Limb (tissue), 2 donors: ENCODE results near the gene OR4K14.
"Not testable (repeated sequence)": the region's sequence is repeated elsewhere in the genome, so short reads cannot be mapped to it uniquely, and the experiment has no call there.

ENCODE experiments used
- DNase-seq, 2 donors: peaks; one replicate each; pipeline ENCODE4 v3.0.0-alpha.2; 2016; ENCODE audit errors: extremely low spot score in 2 of 2

OR4K14 gene, protein sequence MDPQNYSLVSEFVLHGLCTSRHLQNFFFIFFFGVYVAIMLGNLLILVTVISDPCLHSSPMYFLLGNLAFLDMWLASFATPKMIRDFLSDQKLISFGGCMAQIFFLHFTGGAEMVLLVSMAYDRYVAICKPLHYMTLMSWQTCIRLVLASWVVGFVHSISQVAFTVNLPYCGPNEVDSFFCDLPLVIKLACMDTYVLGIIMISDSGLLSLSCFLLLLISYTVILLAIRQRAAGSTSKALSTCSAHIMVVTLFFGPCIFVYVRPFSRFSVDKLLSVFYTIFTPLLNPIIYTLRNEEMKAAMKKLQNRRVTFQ

GRCh38 chr14:20019257-20019865, at the start of gene OR4K14:
TSS of gene OR4K14 (minus strand) at chr14:20019307. CDS start at chr14:20015193, 4,114 bp downstream.
- no peak for DNase-seq

- DNase-seq, result no peak
These were observed 40.6 kb upstream of the OR4K14 start, which contains the start of gene OR4L1 for GRCh38 chr14:20059745-20060144. TSS of gene OR4L1 (plus strand) at chr14:20060045. CDS start at chr14:20060045, 0 bp downstream.

DNA sequence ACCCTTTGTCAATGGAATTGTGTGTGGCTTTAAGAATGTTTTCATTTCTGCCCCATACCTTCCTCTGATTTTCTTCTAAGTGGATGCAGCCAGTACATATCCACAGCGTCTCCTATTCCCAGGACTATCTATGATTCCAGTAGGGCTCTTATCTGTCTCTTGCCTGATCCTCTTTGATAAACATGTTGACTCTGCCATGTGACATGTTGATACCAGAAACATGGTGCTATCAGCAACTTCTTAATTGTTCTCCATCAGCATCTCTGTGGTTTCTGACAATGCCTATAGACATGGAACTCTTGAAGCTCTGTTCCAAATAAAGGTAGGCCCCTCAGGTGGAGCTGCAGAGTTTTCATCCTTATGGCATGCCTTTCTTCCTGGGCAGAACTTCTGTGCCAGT, 29.1 kb upstream of the OR4K14 start:
- DNase-seq, result no peak

DNA sequence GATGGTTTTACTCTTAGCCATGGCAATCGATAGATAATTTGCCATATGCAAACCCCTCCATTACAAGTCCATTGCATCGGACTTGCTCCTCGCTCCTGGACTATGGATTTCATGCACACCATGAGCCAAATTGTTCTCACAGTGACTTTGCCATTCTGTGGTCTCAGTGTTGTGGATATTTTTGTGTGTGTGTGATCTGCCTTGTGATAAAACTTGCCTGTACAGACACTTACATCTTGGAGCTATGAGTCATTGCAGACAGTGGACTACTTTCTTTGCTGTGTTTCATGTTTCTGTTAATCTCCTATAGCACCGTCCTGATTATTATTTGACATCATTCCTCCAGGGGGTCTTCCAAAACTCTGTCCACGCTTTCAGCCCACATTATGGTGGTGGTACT, 25.1 kb upstream of the OR4K14 start:
- no peak for DNase-seq

- no peak for DNase-seq
These were observed 16.8 kb upstream of the OR4K14 start, which contains the start of gene OR4K13 for GRCh38 chr14:20035938-20036337. TSS of gene OR4K13 (minus strand) at chr14:20036038. CDS start at chr14:20034758, 1,280 bp downstream.

GRCh38 chr14:20035449-20035848, 16.3 kb upstream of the OR4K14 start:
- DNase-seq, result no peak

DNA sequence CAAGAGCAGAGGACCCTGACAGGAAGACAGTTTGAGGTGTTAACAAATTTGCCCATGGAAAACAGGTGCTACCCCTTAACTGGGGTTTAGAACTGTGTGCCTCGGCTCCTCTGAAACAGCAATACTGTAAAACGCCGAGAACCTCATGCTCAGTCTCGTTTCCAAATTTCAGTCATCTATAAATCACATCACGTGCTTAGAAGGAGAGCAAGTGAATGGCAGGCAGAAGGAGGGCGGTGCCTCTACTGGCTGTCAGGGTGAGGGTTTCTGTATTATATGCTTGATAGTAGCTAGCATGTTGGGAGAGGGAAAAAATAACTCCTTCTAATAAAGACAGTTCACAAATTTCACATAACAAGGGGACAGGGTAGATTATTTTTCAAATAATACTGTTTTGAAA, 12.0 kb upstream of the OR4K14 start:
- DNase-seq, result no peak

- no peak for DNase-seq
These were observed 11.0 kb downstream of the OR4K14 start for GRCh38 chr14:20008156-20008555.

- DNase-seq, result no peak
These were observed 16.8 kb downstream of the OR4K14 start for GRCh38 chr14:20002319-20002718.

DNA sequence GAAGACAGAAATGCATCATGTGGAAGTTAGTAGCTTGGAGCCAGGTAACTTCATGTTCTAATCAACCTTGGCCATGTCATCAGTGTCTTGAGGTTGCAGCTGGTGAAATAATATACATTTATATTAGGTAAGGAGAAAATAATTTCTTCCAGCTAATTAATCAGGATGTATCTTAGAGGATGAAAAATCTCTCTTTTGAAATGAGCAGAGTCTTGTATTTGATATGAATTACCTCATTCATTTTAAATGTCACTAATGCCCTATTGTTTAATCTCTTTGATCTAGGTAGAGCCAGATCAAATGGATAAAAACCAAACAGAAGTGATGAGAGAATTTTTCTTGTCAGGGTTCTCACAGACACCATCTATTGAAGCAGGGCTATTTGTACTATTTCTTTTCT, 17.2 kb downstream of the OR4K14 start, which contains the start of gene OR4Q2:
OR4Q2 (plus strand) TSS at position 301 of the 400 bp plus-strand sequence.
- no peak for DNase-seq

DNA sequence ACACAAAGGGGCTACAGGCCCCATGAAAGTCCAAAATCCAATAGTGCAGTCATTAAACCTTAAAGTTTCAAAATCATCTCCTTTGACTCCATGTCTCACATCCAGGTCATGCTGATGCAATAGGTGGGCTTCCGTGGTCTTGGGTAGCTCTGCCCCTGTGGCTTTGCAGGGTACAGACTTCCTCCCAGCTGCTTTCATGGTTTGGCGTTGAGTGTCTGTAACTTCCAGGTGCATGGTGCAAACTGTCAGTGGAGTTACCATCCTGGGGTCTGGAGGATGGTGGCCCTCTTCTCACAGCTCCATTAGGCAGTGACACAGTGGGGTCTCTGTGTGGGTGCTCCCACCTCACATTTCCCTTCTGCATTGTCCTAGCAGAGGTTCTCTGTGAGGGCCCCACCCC, 25.7 kb downstream of the OR4K14 start:
- no peak for DNase-seq

GRCh38 chr14:19975291-19975690, 43.8 kb downstream of the OR4K14 start, which contains the start of gene OR4K15:
TSS of gene OR4K15 (plus strand) at chr14:19975591. CDS start at chr14:19975591, 0 bp downstream.
- no peak for DNase-seq

- no peak for DNase-seq
These were observed 44.3 kb downstream of the OR4K14 start for GRCh38 chr14:19974844-19975243.

DNA sequence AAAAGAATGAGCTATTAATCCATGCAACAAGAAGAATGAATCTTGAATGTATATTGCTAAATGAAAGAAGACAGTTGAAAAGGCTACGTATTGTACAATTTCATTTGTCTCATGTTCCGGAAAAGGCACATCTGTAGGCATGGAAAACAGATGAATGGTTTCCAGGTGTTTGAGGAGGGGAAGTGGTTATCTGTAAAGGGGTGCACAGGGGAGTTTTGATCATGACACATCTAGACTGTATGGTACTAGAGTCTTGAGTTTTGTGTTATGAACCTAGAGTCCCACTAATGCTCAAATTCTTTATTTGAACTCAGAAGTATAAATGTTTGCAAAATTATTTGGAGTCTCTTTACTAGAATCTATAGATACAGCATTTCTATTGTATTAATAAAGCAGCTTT, 49.4 kb downstream of the OR4K14 start:
- not testable (repeated sequence) for DNase-seq
